AG04450 (cell line): ENCODE data around the gene MMS19. TPM values are rescaled to one million over a fixed set of nuclear protein-coding genes. Genes with fewer than 3 reads are reported as not detected.

Source experiments
- CTCF ChIA-PET: fragments of 300-600, 350-600 bp; formaldehyde crosslinking; extraction: SDS; loops from one replicate; lab custom pipeline; 2022; ENCODE audit warnings: antibody characterized with exemption, inconsistent platforms; lab: Charles Lee
- POLR2A ChIA-PET: fragments of 350-600 bp; formaldehyde crosslinking; extraction: SDS; loops from one replicate; lab custom pipeline; 2021; ENCODE audit warnings: antibody characterized with exemption, inconsistent platforms; lab: Yijun Ruan, JAX
- DNase-seq: peaks from one replicate; pipeline ENCODE4 v3.0.0-alpha.2; 2011; ENCODE audit warnings: low read depth, low spot score
- H3K27ac ChIP-seq: one replicate; pipeline ENCODE4 v1.5.1; 2012; ENCODE audit warnings: low read depth, low read length, control low read depth
- H3K27me3 ChIP-seq: one replicate; pipeline ENCODE4 v1.6.0; 2012; ENCODE audit warnings: low read length; ENCODE audit not compliant: control insufficient read depth, insufficient read depth
- H3K4me3 ChIP-seq: 2 replicates; pipeline ENCODE4 v1.5.1; 2011; ENCODE audit warnings: mild to moderate bottlenecking, low read depth, low read length, control low read depth
- H3K9me3 ChIP-seq: 2 replicates; pipeline ENCODE4 v1.5.1; 2012; ENCODE audit warnings: low read length; ENCODE audit not compliant: control insufficient read depth, insufficient read depth
- CTCF ChIP-seq: IDR thresholded peaks from 2 replicates; pipeline ENCODE4 v1.5.1; 2011; ENCODE audit warnings: low read depth, low read length, control low read depth, inconsistent platforms
- polyA plus RNA-seq: library from polyadenylated mRNA; depleted of rRNA; stranded (reverse); fragments of >200 nt; gene quantifications from 2 replicates; pipeline ENCODE4 v1.2.3, GENCODE V29; 2011

MMS19 gene
- polyA plus RNA-seq, 1 experiment: 71.5 TPM

- H3K9me3 ChIP-seq: no peaks in the 10 kb centered on the region
- H3K27ac ChIP-seq: no peak overlapping the region
- no peaks in the 10 kb centered on the region for H3K27me3 ChIP-seq
- no peak for DNase-seq
- TF ChIP-seq CTCF: no peak
- ChIA-PET CTCF (interaction anchor here (0.6 to 4.2 kb wide), 5 partner anchors 14 to 146 kb away, joined by 3 to 44 read pairs (median 4); no protein-coding TSS in a partner anchor), POLR2A (no interaction called here)
- no peak overlapping the region for H3K4me3 ChIP-seq
These were observed 32.2 kb downstream of the MMS19 start for GRCh38 chr10:97465982-97466381.

GRCh38 chr10:97464226-97464625, 34.0 kb downstream of the MMS19 start:
- ChIA-PET POLR2A (no interaction called here), CTCF (interaction anchor here (0.5 to 4.2 kb wide), 23 partner anchors 9 to 267 kb away, joined by 3 to 44 read pairs (median 4); no protein-coding TSS in a partner anchor)
- no peak for TF ChIP-seq CTCF
- no peak for DNase-seq
- Histone ChIP-seq H3K27me3 (no peaks in the 10 kb centered on the region), H3K4me3 (no peak overlapping the region), H3K9me3 (no peaks in the 10 kb centered on the region), H3K27ac (peak overlapping the region; percentile 61)

- Histone ChIP-seq H3K9me3 (no peaks in the 10 kb centered on the region), H3K4me3 (no peak overlapping the region), H3K27ac (peak overlapping the region; percentile 61), H3K27me3 (no peaks in the 10 kb centered on the region)
- ChIA-PET POLR2A (no interaction called here), CTCF (interaction anchor here (0.6 to 4.2 kb wide), 23 partner anchors 9 to 268 kb away, joined by 3 to 44 read pairs (median 4); no protein-coding TSS in a partner anchor)
- no peak for DNase-seq
- peak; percentile 88 for TF ChIP-seq CTCF
These were observed 34.7 kb downstream of the MMS19 start for GRCh38 chr10:97463363-97464132.

GRCh38 chr10:97462309-97462708, 35.9 kb downstream of the MMS19 start:
- ChIA-PET POLR2A (no interaction called here), CTCF (interaction anchor here (0.6 to 2.9 kb wide), 2 partner anchors 82 to 91 kb away, joined by 4 to 27 read pairs; no protein-coding TSS in a partner anchor)
- no peak for DNase-seq
- no peaks in the 10 kb centered on the region for H3K9me3 ChIP-seq
- TF ChIP-seq CTCF: no peak
- peak overlapping the region; percentile 21 for H3K27ac ChIP-seq
- H3K27me3 ChIP-seq: no peaks in the 10 kb centered on the region
- H3K4me3 ChIP-seq: no peak overlapping the region

GRCh38 chr10:97459933-97460332, 38.3 kb downstream of the MMS19 start:
- TF ChIP-seq CTCF: no peak
- Histone ChIP-seq H3K27ac (no peak overlapping the region), H3K27me3 (no peaks in the 10 kb centered on the region), H3K4me3 (no peak overlapping the region), H3K9me3 (no peaks in the 10 kb centered on the region)
- CTCF ChIA-PET: no interaction called here
- DNase-seq: no peak
- POLR2A ChIA-PET: no interaction called here
